HUES48 (cell line): ENCODE measurements around the gene COL6A3.

Experiments used
- H3K27ac ChIP-seq: one replicate; pipeline ENCODE4 v1.7.0; 2013; ENCODE audit warnings: low read depth, low read length, inconsistent platforms
- H3K27me3 ChIP-seq: 2 replicates; pipeline ENCODE4 v1.6.1; 2013; ENCODE audit warnings: mild to moderate bottlenecking, low read length; ENCODE audit not compliant: control insufficient read depth, insufficient read depth
- H3K36me3 ChIP-seq: 2 replicates; pipeline ENCODE4 v1.6.1; 2013; ENCODE audit warnings: low read length; ENCODE audit not compliant: control insufficient read depth, insufficient read depth
- H3K4me1 ChIP-seq: 2 replicates; pipeline ENCODE4 v1.6.1; 2013; ENCODE audit warnings: mild to moderate bottlenecking, low read length; ENCODE audit not compliant: control insufficient read depth, insufficient read depth
- H3K4me3 ChIP-seq: 2 replicates; pipeline ENCODE4 v1.5.1; 2013; ENCODE audit warnings: mild to moderate bottlenecking, low read depth, low read length
- H3K9ac ChIP-seq: 2 replicates; pipeline ENCODE4 v1.6.1; 2013; ENCODE audit warnings: mild to moderate bottlenecking, low read depth, low read length, moderate library complexity
- H3K9me3 ChIP-seq: 2 replicates; pipeline ENCODE4 v1.6.1; 2013; ENCODE audit warnings: low read length; ENCODE audit not compliant: control insufficient read depth, insufficient read depth

The COL6A3 gene

GRCh38 chr2:237380768-237381167, 33.2 kb downstream of the COL6A3 start:
- Histone ChIP-seq H3K4me3 (no peak overlapping the region), H3K27me3 (no peaks in the 10 kb centered on the region), H3K4me1 (no peaks in the 10 kb centered on the region), H3K36me3 (no peaks in the 10 kb centered on the region), H3K9me3 (no peaks in the 10 kb centered on the region), H3K27ac (no peak overlapping the region), H3K9ac (no peak overlapping the region)

GRCh38 chr2:237379636-237380035, 34.3 kb downstream of the COL6A3 start:
- Histone ChIP-seq H3K4me3 (no peak overlapping the region), H3K4me1 (no peaks in the 10 kb centered on the region), H3K9me3 (no peaks in the 10 kb centered on the region), H3K36me3 (no peaks in the 10 kb centered on the region), H3K9ac (no peak overlapping the region), H3K27me3 (no peaks in the 10 kb centered on the region), H3K27ac (no peak overlapping the region)

- Histone ChIP-seq H3K9ac (no peak overlapping the region), H3K4me3 (no peak overlapping the region), H3K4me1 (no peaks in the 10 kb centered on the region), H3K9me3 (no peaks in the 10 kb centered on the region), H3K36me3 (no peaks in the 10 kb centered on the region), H3K27me3 (no peaks in the 10 kb centered on the region), H3K27ac (no peak overlapping the region)
Measured at GRCh38 chr2:237378650-237379049, 35.3 kb downstream of the COL6A3 start.

GRCh38 chr2:237374284-237375060, 39.5 kb downstream of the COL6A3 start:
- Histone ChIP-seq H3K4me3 (no peak overlapping the region), H3K4me1 (no peaks in the 10 kb centered on the region), H3K9me3 (no peaks in the 10 kb centered on the region), H3K27me3 (no peaks in the 10 kb centered on the region), H3K27ac (no peak overlapping the region), H3K9ac (no peak overlapping the region), H3K36me3 (no peaks in the 10 kb centered on the region)

- Histone ChIP-seq H3K36me3 (no peaks in the 10 kb centered on the region), H3K9me3 (no peaks in the 10 kb centered on the region), H3K27me3 (no peaks in the 10 kb centered on the region), H3K4me1 (no peaks in the 10 kb centered on the region), H3K27ac (no peak overlapping the region), H3K9ac (no peak overlapping the region), H3K4me3 (no peak overlapping the region)
Measured at GRCh38 chr2:237371856-237372255, 42.1 kb downstream of the COL6A3 start.

- Histone ChIP-seq H3K36me3 (no peaks in the 10 kb centered on the region), H3K9me3 (no peaks in the 10 kb centered on the region), H3K27me3 (no peaks in the 10 kb centered on the region), H3K4me1 (no peaks in the 10 kb centered on the region), H3K9ac (no peak overlapping the region), H3K27ac (no peak overlapping the region), H3K4me3 (no peak overlapping the region)
Measured at GRCh38 chr2:237365671-237366070, 48.3 kb downstream of the COL6A3 start.

- no peaks in the 10 kb centered on the region for H3K9me3 ChIP-seq
- no peak overlapping the region for H3K27ac ChIP-seq
- H3K36me3 ChIP-seq: no peaks in the 10 kb centered on the region
- H3K27me3 ChIP-seq: no peaks in the 10 kb centered on the region
- H3K9ac ChIP-seq: no peak overlapping the region
- no peak overlapping the region for H3K4me3 ChIP-seq
- peaks cover 6% of the 10 kb centered on the region for H3K4me1 ChIP-seq
Measured at GRCh38 chr2:237364655-237365054, 49.3 kb downstream of the COL6A3 start.

GRCh38 chr2:237361194-237362004, 52.6 kb downstream of the COL6A3 start:
- H3K9ac ChIP-seq: no peak overlapping the region
- H3K27me3 ChIP-seq: no peaks in the 10 kb centered on the region
- no peak overlapping the region for H3K4me3 ChIP-seq
- H3K27ac ChIP-seq: no peak overlapping the region
- no peaks in the 10 kb centered on the region for H3K9me3 ChIP-seq
- H3K4me1 ChIP-seq: peaks cover 33% of the 10 kb centered on the region
- H3K36me3 ChIP-seq: no peaks in the 10 kb centered on the region

- H3K9me3 ChIP-seq: no peaks in the 10 kb centered on the region
- no peak overlapping the region for H3K4me3 ChIP-seq
- H3K9ac ChIP-seq: no peak overlapping the region
- no peaks in the 10 kb centered on the region for H3K27me3 ChIP-seq
- peaks cover 33% of the 10 kb centered on the region for H3K4me1 ChIP-seq
- no peak overlapping the region for H3K27ac ChIP-seq
- no peaks in the 10 kb centered on the region for H3K36me3 ChIP-seq
Measured at GRCh38 chr2:237359894-237360780, 53.8 kb downstream of the COL6A3 start.

- Histone ChIP-seq H3K4me3 (no peak overlapping the region), H3K9ac (no peak overlapping the region), H3K27me3 (no peaks in the 10 kb centered on the region), H3K4me1 (peaks cover 33% of the 10 kb centered on the region), H3K27ac (peak overlapping the region; percentile 46), H3K9me3 (no peaks in the 10 kb centered on the region), H3K36me3 (no peaks in the 10 kb centered on the region)
Measured at GRCh38 chr2:237359518-237359840, 54.5 kb downstream of the COL6A3 start.
